Smooth muscle cell (in vitro differentiated cells): Measurements from ENCODE around the gene KRTAP4-9. TPM values are rescaled to one million over a fixed set of nuclear protein-coding genes. Genes with fewer than 3 reads are reported as not detected.
"Not testable (repeated sequence)": the region's sequence is repeated elsewhere in the genome, so short reads cannot be mapped to it uniquely, and the experiment has no call there.

Source experiments
- DNase-seq: peaks from one replicate; lab custom pipeline; 2025; ENCODE audit not compliant: unreplicated experiment; lab: John Stamatoyannopoulos, UW
- H2AFZ ChIP-seq: fragments of 200-600 bp; sonication (generic); 2 replicates; pipeline ENCODE4 v1.6.0; 2016; ENCODE audit warnings: antibody characterized with exemption, low read depth, mild to moderate bottlenecking
- H3F3A ChIP-seq: fragments of 200-600 bp; sonication (generic); 2 replicates; pipeline ENCODE4 v1.6.0; 2017; ENCODE audit warnings: antibody characterized with exemption, low read depth
- H3K27ac ChIP-seq: fragments of 200-600 bp; sonication (generic); 2 replicates; pipeline ENCODE4 v1.5.1; 2016; ENCODE audit warnings: low read depth, mild to moderate bottlenecking
- H3K27me3 ChIP-seq: fragments of 200-600 bp; sonication (generic); 2 replicates; pipeline ENCODE4 v1.6.1; 2016; ENCODE audit warnings: low read depth, mild to moderate bottlenecking
- H3K36me3 ChIP-seq: fragments of 200-600 bp; sonication (generic); 2 replicates; pipeline ENCODE4 v1.5.1; 2016; ENCODE audit warnings: low read depth
- H3K4me1 ChIP-seq: fragments of 200-600 bp; sonication (generic); 2 replicates; pipeline ENCODE4 v1.5.1; 2016; ENCODE audit warnings: low read depth
- H3K4me2 ChIP-seq: fragments of 200-600 bp; sonication (generic); 2 replicates; pipeline ENCODE4 v1.6.0; 2016; ENCODE audit warnings: mild to moderate bottlenecking
- H3K4me3 ChIP-seq: fragments of 200-600 bp; sonication (generic); 2 replicates; pipeline ENCODE4 v1.5.1; 2016; ENCODE audit warnings: mild to moderate bottlenecking
- H3K79me2 ChIP-seq: fragments of 200-600 bp; sonication (generic); 2 replicates; pipeline ENCODE4 v1.6.0; 2016; ENCODE audit warnings: low read depth, mild to moderate bottlenecking
- H3K9ac ChIP-seq: fragments of 200-600 bp; sonication (generic); 2 replicates; pipeline ENCODE4 v1.6.0; 2016; ENCODE audit warnings: low read depth
- H3K9me3 ChIP-seq: fragments of 200-600 bp; sonication (generic); replicated peaks from 2 replicates; pipeline ENCODE4 v1.5.1; 2016; ENCODE audit warnings: low read depth
- H4K20me1 ChIP-seq: fragments of 200-600 bp; sonication (generic); 2 replicates; pipeline ENCODE4 v1.6.0; 2016; ENCODE audit warnings: low read depth
- CTCF ChIP-seq: fragments of 200-600 bp; sonication (generic); IDR thresholded peaks from 2 replicates; pipeline ENCODE4 v1.5.1; 2017; ENCODE audit warnings: borderline replicate concordance, mild to moderate bottlenecking, antibody characterized with exemption; ENCODE audit not compliant: insufficient read depth, poor library complexity, severe bottlenecking
- WGBS: methylation state at CpG from one replicate; pipeline ENCODE4 v1.1.7; 2016; ENCODE audit warnings: low lambda C conversion rate; 5-methylcytosine and 5-hydroxymethylcytosine counted together
- polyA plus RNA-seq: library from polyadenylated mRNA; unstranded; fragments of >200 nt; fragmentation: Nextera tagmentation; extraction: Ambion mirVana; gene quantifications from 2 replicates; pipeline ENCODE4 v1.2.1, GENCODE V29; 2016
- total RNA-seq: library from RNA; depleted of rRNA; stranded (reverse); fragments of >200 nt; gene quantifications from 2 replicates; pipeline ENCODE4 v1.2.3, GENCODE V29; 2014

The KRTAP4-9 gene
- total and polyA plus RNA-seq, 2 experiments from 2014 or later: not detected

- Histone ChIP-seq H3K27ac (peak within 1 kb of the TSS; percentile 89), H3K9ac (peak within 1 kb of the TSS; percentile 61), H3K36me3 (no peaks in the 10 kb centered on the region)
Observed at GRCh38 chr17:41060052-41060604, 45.1 kb upstream of the KRTAP4-9 start, which contains the start of gene KRTAP2-3. KRTAP2-3 (minus strand) TSS chr17:41060114; CDS start chr17:41060050, 64 bp downstream.

GRCh38 chr17:41061964-41062363, 43.2 kb upstream of the KRTAP4-9 start:
- WGBS: 72% methylated on average over 1 of the region's 1 CpG
- Histone ChIP-seq H3K79me2 (no peaks in the 10 kb centered on the region), H2AFZ (no peak overlapping the region), H3K27ac (peak overlapping the region; percentile 89), H3K9ac (peak overlapping the region; percentile 61), H3K36me3 (no peaks in the 10 kb centered on the region), H4K20me1 (no peaks in the 10 kb centered on the region), H3K27me3 (no peaks in the 10 kb centered on the region), H3K4me3 (no peak overlapping the region), H3K9me3 (no peaks in the 10 kb centered on the region), H3K4me2 (no peak overlapping the region), H3K4me1 (peaks cover 6% of the 10 kb centered on the region), H3F3A (peaks cover 3% of the 10 kb centered on the region)
- TF ChIP-seq CTCF: no peak
- no peak for DNase-seq

More at GRCh38 chr17:41060052-41060604, 45.1 kb upstream of the KRTAP4-9 start, which contains the start of gene KRTAP2-3:
- no peak within 1 kb of the TSS for H2AFZ ChIP-seq
- no peak for TF ChIP-seq CTCF
- peaks cover 3% of the 10 kb centered on the region for H3F3A ChIP-seq
- H3K4me1 ChIP-seq: peaks cover 6% of the 10 kb centered on the region
- no peaks in the 10 kb centered on the region for H3K79me2 ChIP-seq
- H3K27me3 ChIP-seq: no peaks in the 10 kb centered on the region
- H3K4me3 ChIP-seq: no peak within 1 kb of the TSS
- H4K20me1 ChIP-seq: no peaks in the 10 kb centered on the region
- H3K4me2 ChIP-seq: peak within 1 kb of the TSS; percentile 60
- 30% methylated on average over 6 of the region's 6 CpGs for WGBS
- no peaks in the 10 kb centered on the region for H3K9me3 ChIP-seq
- no peak for DNase-seq

- peaks cover 3% of the 10 kb centered on the region for H3F3A ChIP-seq
- H3K9ac ChIP-seq: no peak overlapping the region
- no peak overlapping the region for H3K4me3 ChIP-seq
- peak overlapping the region; percentile 89 for H3K27ac ChIP-seq
- no peak overlapping the region for H3K4me2 ChIP-seq
- no peak for TF ChIP-seq CTCF
- H2AFZ ChIP-seq: no peak overlapping the region
- DNase-seq: no peak
- H3K9me3 ChIP-seq: no peaks in the 10 kb centered on the region
- H4K20me1 ChIP-seq: no peaks in the 10 kb centered on the region
- no peaks in the 10 kb centered on the region for H3K27me3 ChIP-seq
- H3K4me1 ChIP-seq: peaks cover 6% of the 10 kb centered on the region
- 83% methylated on average over 4 of the region's 4 CpGs for WGBS
- H3K79me2 ChIP-seq: no peaks in the 10 kb centered on the region
- no peaks in the 10 kb centered on the region for H3K36me3 ChIP-seq
Observed at GRCh38 chr17:41063449-41063848, 41.7 kb upstream of the KRTAP4-9 start.

GRCh38 chr17:41064301-41064700, 40.9 kb upstream of the KRTAP4-9 start:
- Histone ChIP-seq H4K20me1 (no peaks in the 10 kb centered on the region), H3K4me2 (no peak overlapping the region), H3K27me3 (no peaks in the 10 kb centered on the region), H3K4me3 (no peak overlapping the region), H3K27ac (no peak overlapping the region), H3K9me3 (no peaks in the 10 kb centered on the region), H3K9ac (no peak overlapping the region), H2AFZ (no peak overlapping the region), H3F3A (peaks cover 3% of the 10 kb centered on the region), H3K36me3 (no peaks in the 10 kb centered on the region), H3K79me2 (no peaks in the 10 kb centered on the region), H3K4me1 (peaks cover 6% of the 10 kb centered on the region)
- no peak for TF ChIP-seq CTCF
- no peak for DNase-seq
- 92% methylated on average over 1 of the region's 1 CpG for WGBS

GRCh38 chr17:41065016-41065689, 40.0 kb upstream of the KRTAP4-9 start:
- H2AFZ ChIP-seq, H3K27ac ChIP-seq, H3K36me3 ChIP-seq, DNase-seq, H3K4me3 ChIP-seq, H3K79me2 ChIP-seq, H4K20me1 ChIP-seq, H3K4me1 ChIP-seq, H3F3A ChIP-seq, H3K9ac ChIP-seq, H3K9me3 ChIP-seq, H3K27me3 ChIP-seq, H3K4me2 ChIP-seq: not testable (repeated sequence)
- WGBS: 91% methylated on average over 7 of the region's 16 CpGs
